HepG2 (cell line): Measurements from ENCODE around the gene DPY19L1. TPM values are rescaled to one million over a fixed set of nuclear protein-coding genes. Genes with fewer than 3 reads are reported as not detected.

ENCODE experiments used
- ASH2L ChIP-seq: fragments of 300-600, 200-600 bp; sonication (generic); IDR thresholded peaks from 2 replicates; pipeline ENCODE4 v1.7.0; 2017; ENCODE audit warnings: low read depth, mild to moderate bottlenecking, moderate library complexity, mixed read lengths, low read length; ENCODE audit not compliant: insufficient read length
- BCL3 ChIP-seq: sonication (generic); formaldehyde crosslinking; IDR thresholded peaks from 2 replicates; pipeline ENCODE4 v1.5.1; 2020; ENCODE audit warnings: mild to moderate bottlenecking, missing genetic modification reagents, moderate library complexity
- CAMTA2 ChIP-seq: sonication (generic); formaldehyde crosslinking; IDR thresholded peaks from 2 replicates; pipeline ENCODE4 v1.4.0; 2020; ENCODE audit warnings: mild to moderate bottlenecking, missing genetic modification reagents, borderline replicate concordance
- IKZF1 ChIP-seq: fragments of 450-650 bp; IDR thresholded peaks from 2 replicates; pipeline ENCODE4 v1.7.1; 2016
- KLF13 ChIP-seq: sonication (generic); formaldehyde crosslinking; IDR thresholded peaks from 2 replicates; pipeline ENCODE4 v1.4.0; 2020; ENCODE audit warnings: mild to moderate bottlenecking, missing genetic modification reagents
- LBX2 ChIP-seq: sonication (generic); formaldehyde crosslinking; IDR thresholded peaks from 2 replicates; pipeline ENCODE4 v1.5.0; 2020; ENCODE audit warnings: missing genetic modification reagents, mild to moderate bottlenecking, borderline replicate concordance
- PHF20 ChIP-seq: sonication (generic); formaldehyde crosslinking; IDR thresholded peaks from 2 replicates; pipeline ENCODE4 v1.5.0; 2020; ENCODE audit warnings: mild to moderate bottlenecking, missing genetic modification reagents
- SOX13 ChIP-seq, 3 experiments: fragments of 450-650 bp in 1 of 3; sonication (generic) in 1 of 3; formaldehyde crosslinking in 1 of 3; IDR thresholded peaks in 2 of 3; conservative IDR thresholded peaks in 1 of 3; 2 replicates each; pipeline versions ENCODE4 v1.5.0 to v1.6.1; 2016 to 2020; ENCODE audit warnings: antibody characterized with exemption in 1 of 3, mild to moderate bottlenecking in 1 of 3, missing compliant biosample characterization in 1 of 3, missing genetic modification reagents in 1 of 3, moderate library complexity in 1 of 3
- SP1 ChIP-seq, 2 experiments: fragments of 450-650 bp in 1 of 2; sonication (generic) in 1 of 2; formaldehyde crosslinking in 1 of 2; IDR thresholded peaks; 2 replicates each; pipeline versions ENCODE4 v1.4.0 to v1.6.1; 2016 to 2020; ENCODE audit warnings: missing genetic modification reagents in 1 of 2
- ZBTB49 ChIP-seq: sonication (generic); formaldehyde crosslinking; IDR thresholded peaks from 2 replicates; pipeline ENCODE4 v1.4.0; 2020; ENCODE audit warnings: missing genetic modification reagents, borderline replicate concordance
- ZKSCAN8 ChIP-seq: IDR thresholded peaks from 2 replicates; pipeline ENCODE4 v1.6.1; 2016; ENCODE audit warnings: borderline replicate concordance, missing genetic modification reagents, missing compliant biosample characterization
- ZNF292 ChIP-seq: sonication (generic); formaldehyde crosslinking; IDR thresholded peaks from 2 replicates; pipeline ENCODE4 v1.8.1; 2022; ENCODE audit warnings: mild to moderate bottlenecking, low read depth, missing genetic modification reagents, borderline replicate concordance
- ZNF513 ChIP-seq: sonication (generic); formaldehyde crosslinking; conservative IDR thresholded peaks from 2 replicates; pipeline ENCODE4 v1.5.0; 2020; ENCODE audit warnings: missing genetic modification reagents
- ZNF550 ChIP-seq: sonication (generic); formaldehyde crosslinking; IDR thresholded peaks from 2 replicates; pipeline ENCODE4 v1.4.0; 2020; ENCODE audit warnings: mild to moderate bottlenecking, missing genetic modification reagents, borderline replicate concordance
- ZNF710 ChIP-seq: sonication (generic); formaldehyde crosslinking; IDR thresholded peaks from 2 replicates; pipeline ENCODE4 v1.5.0; 2020; ENCODE audit warnings: mild to moderate bottlenecking, missing genetic modification reagents, borderline replicate concordance
- polyA plus RNA-seq, 8 experiments: library from polyadenylated mRNA; depleted of rRNA in 3 of 8; stranded (reverse) in 7 of 8; unstranded in 1 of 8; fragments of >200 nt; fragmentation: Illumina TruSeq in 4 of 8; extraction: Trizol in 4 of 8; gene quantifications; 2 replicates each; pipeline versions ENCODE4 v1.2.1 to v1.2.3, GENCODE V29; 2011 to 2016; ENCODE audit warnings: low read depth in 4 of 8, missing spikeins in 1 of 8, mixed read lengths in 1 of 8; ENCODE audit not compliant: insufficient read depth in 1 of 8
- total RNA-seq, 5 experiments: library from RNA; depleted of rRNA; stranded (reverse); fragments of >200 nt; fragmentation: Illumina TruSeq; extraction: Trizol; gene quantifications; 2 replicates each; pipeline ENCODE4 v1.2.3, GENCODE V29; 2016; ENCODE audit warnings: low read depth in 1 of 5
- TF ChIP-seq, protein P1 (sequence below): sonication (generic); formaldehyde crosslinking; IDR thresholded peaks from 2 replicates; pipeline ENCODE4 v1.4.0; 2020; ENCODE audit warnings: missing genetic modification reagents, mild to moderate bottlenecking, borderline replicate concordance
- TF ChIP-seq, protein P2 (sequence below): IDR thresholded peaks from 2 replicates; pipeline ENCODE4 v1.6.1; 2016; ENCODE audit warnings: low read depth, borderline replicate concordance

Gene DPY19L1
- total and polyA plus RNA-seq, 2 of the 13 experiments (the other 11 are each of a cell fraction or from before 2014, with no cell fraction given) = 18.9 to 32.6 TPM

DNA sequence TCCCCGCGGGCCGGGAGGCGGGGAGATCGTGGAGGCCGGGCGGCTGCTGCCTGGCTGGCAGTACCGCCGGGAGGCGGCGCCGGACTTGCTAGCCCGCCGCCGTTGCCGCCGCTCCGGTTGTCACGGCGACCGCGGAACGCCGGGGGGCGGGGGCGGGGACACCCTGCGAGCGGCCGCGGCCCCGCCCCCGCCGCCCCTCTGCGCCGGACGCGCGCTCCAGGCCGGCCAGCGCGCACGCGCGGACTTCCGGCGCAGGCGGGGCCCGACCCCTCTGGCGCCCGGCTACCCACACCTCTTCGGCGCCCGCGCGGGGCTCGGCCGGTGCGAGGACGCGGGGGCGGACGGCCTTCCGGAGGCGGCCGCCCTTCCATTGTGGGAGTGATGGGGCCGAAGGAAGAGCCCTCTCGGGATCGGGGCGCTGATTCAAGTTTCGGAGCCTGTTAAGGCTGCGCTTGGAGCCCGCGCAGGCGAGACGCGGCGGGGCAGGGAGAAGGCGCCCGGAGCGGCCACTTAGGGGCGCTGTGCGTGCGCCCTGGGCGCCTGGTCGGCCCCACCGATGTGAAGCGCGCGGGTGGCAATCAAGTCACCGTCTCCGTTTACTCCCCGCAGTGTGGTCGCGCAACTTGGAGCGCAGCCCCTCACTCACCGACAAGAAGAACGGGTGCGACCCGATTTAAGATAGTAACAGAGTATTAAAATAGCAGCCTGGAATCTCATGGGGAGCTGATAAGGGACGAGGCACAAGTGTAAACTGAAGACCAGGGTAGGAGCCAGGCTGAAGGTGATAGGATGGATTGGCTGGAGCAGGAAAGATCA is 449 bp upstream of the DPY19L1 start (continued):
- TF ChIP-seq ZBTB49 (CRISPR knock-in tag) = no peak
- TF ChIP-seq PHF20 (CRISPR knock-in tag) = peak; percentile 26; the same call in 1 of the 2 replicates
- TF ChIP-seq, protein P1, sequence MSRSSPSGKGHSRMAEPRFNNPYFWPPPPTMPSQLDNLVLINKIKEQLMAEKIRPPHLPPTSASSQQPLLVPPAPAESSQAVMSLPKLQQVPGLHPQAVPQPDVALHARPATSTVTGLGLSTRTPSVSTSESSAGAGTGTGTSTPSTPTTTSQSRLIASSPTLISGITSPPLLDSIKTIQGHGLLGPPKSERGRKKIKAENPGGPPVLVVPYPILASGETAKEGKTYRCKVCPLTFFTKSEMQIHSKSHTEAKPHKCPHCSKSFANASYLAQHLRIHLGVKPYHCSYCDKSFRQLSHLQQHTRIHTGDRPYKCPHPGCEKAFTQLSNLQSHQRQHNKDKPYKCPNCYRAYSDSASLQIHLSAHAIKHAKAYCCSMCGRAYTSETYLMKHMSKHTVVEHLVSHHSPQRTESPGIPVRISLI = 0 out of 2 replicates have a peak, but pooled peaks have one; percentile 25
- no peak for TF ChIP-seq ZNF550
- no peak for TF ChIP-seq ZKSCAN8 (CRISPR knock-in tag)
- no peak for TF ChIP-seq BCL3
- no peak for TF ChIP-seq ZNF513
- TF ChIP-seq SP1 (IDR thresholded peaks at IDR 0.05) = no peak
- no peak for TF ChIP-seq SP1 (CRISPR knock-in tag; IDR thresholded peaks at IDR 0.05)
- TF ChIP-seq, protein P2, sequence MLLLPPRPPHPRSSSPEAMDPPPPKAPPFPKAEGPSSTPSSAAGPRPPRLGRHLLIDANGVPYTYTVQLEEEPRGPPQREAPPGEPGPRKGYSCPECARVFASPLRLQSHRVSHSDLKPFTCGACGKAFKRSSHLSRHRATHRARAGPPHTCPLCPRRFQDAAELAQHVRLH (CRISPR knock-in tag) = peak; percentile 55; the same call in 1 of the 2 replicates
- TF ChIP-seq ZNF292 = no peak
- TF ChIP-seq LBX2 (CRISPR knock-in tag) = no peak
- TF ChIP-seq ASH2L = peak; percentile 79
- no peak for TF ChIP-seq ZNF710
- no peak for TF ChIP-seq SOX13 (IDR thresholded peaks at IDR 0.05)
- TF ChIP-seq SOX13 (CRISPR knock-in tag; conservative IDR thresholded peaks at IDR 0.05 in 1 of 2, IDR thresholded peaks at IDR 0.05 in 1 of 2) = no peak
- no peak for TF ChIP-seq KLF13
- TF ChIP-seq CAMTA2 = no peak
- no peak for TF ChIP-seq IKZF1
